Measurements from ENCODE around the gene BSND.

BSND gene

DNA sequence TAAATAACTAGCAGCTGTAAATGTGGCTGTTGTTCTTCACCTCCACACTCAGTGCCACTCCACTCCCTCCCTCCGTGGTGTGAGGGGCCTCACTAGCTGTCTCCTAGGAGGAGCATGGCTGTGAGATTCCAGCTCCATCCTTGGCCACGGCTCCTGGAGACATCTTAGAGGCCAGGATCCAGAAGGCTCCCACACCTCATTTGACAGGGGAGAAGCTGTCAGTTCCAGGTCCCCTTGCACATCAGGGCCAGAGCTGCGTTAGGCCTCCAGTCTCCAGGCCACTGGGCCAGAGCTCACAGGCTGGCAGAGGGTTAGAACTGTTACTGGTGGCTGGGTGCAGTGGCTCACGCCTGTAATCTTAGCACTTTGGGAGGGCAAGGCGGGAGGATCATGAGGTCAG lies 55.7 kb downstream of the BSND start (continued):
- TF ChIP-seq, protein P1, sequence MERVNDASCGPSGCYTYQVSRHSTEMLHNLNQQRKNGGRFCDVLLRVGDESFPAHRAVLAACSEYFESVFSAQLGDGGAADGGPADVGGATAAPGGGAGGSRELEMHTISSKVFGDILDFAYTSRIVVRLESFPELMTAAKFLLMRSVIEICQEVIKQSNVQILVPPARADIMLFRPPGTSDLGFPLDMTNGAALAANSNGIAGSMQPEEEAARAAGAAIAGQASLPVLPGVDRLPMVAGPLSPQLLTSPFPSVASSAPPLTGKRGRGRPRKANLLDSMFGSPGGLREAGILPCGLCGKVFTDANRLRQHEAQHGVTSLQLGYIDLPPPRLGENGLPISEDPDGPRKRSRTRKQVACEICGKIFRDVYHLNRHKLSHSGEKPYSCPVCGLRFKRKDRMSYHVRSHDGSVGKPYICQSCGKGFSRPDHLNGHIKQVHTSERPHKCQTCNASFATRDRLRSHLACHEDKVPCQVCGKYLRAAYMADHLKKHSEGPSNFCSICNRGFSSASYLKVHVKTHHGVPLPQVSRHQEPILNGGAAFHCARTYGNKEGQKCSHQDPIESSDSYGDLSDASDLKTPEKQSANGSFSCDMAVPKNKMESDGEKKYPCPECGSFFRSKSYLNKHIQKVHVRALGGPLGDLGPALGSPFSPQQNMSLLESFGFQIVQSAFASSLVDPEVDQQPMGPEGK (CRISPR knock-in tag; IDR thresholded peaks at IDR 0.05; ENCODE audit: borderline replicate concordance) = no peak
- TF ChIP-seq ARNTL (CRISPR knock-in tag; IDR thresholded peaks at IDR 0.05; ENCODE audit: borderline replicate concordance, low read depth) (no peak), TOX (CRISPR knock-in tag; IDR thresholded peaks at IDR 0.05; ENCODE audit: borderline replicate concordance) (no peak)

DNA sequence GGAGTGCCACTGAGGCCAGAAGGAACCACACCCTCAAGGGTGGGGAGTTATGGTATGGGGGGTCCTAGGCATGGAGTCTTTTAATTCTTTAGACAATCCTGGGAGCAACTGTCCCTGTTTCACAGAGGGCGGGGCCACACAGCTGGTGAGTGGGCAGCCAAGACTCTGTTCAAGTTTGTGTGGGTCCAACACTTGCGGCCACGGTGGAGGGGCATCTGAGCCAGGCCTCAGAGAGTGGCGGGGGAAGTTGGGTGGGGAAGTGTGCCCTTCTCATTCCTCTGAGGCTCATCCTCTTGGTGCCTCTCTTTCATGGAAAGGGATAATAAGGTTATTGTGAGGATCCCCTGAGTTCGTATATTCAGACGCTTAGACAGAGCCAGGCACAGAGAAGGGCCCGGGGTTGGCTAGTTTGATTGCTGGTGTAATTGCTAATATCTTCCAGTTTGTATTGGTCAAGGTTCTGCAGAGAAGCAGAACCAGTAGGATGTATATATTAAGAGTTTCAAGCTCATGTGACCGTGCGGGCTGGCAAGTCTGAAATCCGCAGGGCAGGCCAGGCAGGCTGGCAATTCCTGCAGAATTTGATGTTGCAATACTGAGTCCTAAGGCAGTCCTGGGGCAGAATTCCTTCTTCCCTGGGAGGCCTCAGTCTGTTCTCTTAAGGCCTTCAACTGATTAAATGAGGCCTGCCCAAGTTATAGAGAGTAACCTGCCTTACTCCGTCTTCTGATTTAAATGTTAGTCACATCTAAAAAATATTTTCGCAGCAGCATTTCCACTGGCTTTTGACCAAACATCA lies 56.5 kb downstream of the BSND start:
- ATAC-seq = no peak
- no peak for TF ChIP-seq ESRRG (CRISPR knock-in tag; IDR thresholded peaks at IDR 0.05)
- no peak for TF ChIP-seq TCF4 (CRISPR knock-in tag; IDR thresholded peaks at IDR 0.05; ENCODE audit: borderline replicate concordance)
- no peak for TF ChIP-seq CSDC2 (CRISPR knock-in tag; IDR thresholded peaks at IDR 0.05)
- TF ChIP-seq PPARA (CRISPR knock-in tag; IDR thresholded peaks at IDR 0.05; ENCODE audit: borderline replicate concordance) = no peak
- TF ChIP-seq, protein P1 (CRISPR knock-in tag; IDR thresholded peaks at IDR 0.05; ENCODE audit: borderline replicate concordance) = no peak
- no peak for TF ChIP-seq SNAI2 (CRISPR knock-in tag; IDR thresholded peaks at IDR 0.05)
- TF ChIP-seq, protein P2, sequence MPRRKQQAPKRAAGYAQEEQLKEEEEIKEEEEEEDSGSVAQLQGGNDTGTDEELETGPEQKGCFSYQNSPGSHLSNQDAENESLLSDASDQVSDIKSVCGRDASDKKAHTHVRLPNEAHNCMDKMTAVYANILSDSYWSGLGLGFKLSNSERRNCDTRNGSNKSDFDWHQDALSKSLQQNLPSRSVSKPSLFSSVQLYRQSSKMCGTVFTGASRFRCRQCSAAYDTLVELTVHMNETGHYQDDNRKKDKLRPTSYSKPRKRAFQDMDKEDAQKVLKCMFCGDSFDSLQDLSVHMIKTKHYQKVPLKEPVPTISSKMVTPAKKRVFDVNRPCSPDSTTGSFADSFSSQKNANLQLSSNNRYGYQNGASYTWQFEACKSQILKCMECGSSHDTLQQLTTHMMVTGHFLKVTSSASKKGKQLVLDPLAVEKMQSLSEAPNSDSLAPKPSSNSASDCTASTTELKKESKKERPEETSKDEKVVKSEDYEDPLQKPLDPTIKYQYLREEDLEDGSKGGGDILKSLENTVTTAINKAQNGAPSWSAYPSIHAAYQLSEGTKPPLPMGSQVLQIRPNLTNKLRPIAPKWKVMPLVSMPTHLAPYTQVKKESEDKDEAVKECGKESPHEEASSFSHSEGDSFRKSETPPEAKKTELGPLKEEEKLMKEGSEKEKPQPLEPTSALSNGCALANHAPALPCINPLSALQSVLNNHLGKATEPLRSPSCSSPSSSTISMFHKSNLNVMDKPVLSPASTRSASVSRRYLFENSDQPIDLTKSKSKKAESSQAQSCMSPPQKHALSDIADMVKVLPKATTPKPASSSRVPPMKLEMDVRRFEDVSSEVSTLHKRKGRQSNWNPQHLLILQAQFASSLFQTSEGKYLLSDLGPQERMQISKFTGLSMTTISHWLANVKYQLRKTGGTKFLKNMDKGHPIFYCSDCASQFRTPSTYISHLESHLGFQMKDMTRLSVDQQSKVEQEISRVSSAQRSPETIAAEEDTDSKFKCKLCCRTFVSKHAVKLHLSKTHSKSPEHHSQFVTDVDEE (CRISPR knock-in tag; IDR thresholded peaks at IDR 0.05) = no peak

DNA sequence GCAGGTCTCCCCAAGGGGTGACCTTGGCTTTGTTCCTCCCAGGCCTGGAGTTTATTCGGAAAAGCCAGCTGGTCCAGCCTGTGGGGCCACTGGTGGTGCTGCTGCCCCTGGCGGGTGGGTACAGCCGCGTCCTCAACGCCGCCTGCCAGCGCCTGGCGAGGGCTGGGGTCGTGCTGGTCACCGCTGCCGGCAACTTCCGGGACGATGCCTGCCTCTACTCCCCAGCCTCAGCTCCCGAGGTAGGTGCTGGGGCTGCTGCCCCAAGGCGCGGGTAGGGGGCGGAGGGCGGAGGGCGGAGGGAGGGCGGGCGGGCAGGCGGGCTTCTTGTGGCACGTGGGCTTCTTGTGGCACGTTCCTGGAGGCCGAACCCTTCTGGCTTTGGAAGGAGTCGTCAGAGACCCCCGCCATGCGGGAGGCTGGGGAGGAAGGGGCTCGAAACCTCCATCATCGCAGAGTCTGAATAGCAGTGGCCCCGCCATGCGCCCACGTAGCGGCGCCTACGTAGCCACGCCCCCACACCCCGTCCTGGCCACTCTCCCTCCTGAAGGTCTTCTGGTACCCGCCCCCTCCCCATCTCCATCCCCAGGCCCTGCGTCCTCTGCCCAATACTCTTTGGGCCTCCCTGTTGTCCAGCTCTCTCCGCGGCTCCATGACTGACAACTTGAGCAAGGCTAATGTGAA lies 57.4 kb downstream of the BSND start:
- TF ChIP-seq ZC3H10 (CRISPR knock-in tag; IDR thresholded peaks at IDR 0.05) (no peak), TOX (CRISPR knock-in tag; IDR thresholded peaks at IDR 0.05; ENCODE audit: borderline replicate concordance) (no peak), TCF4 (CRISPR knock-in tag; IDR thresholded peaks at IDR 0.05; ENCODE audit: borderline replicate concordance) (no peak), ZNF70 (CRISPR knock-in tag; IDR thresholded peaks at IDR 0.05) (no peak), ISL1 (CRISPR knock-in tag; IDR thresholded peaks at IDR 0.05) (no peak), SNAI2 (CRISPR knock-in tag; IDR thresholded peaks at IDR 0.05) (no peak), ARNTL (CRISPR knock-in tag; IDR thresholded peaks at IDR 0.05; ENCODE audit: borderline replicate concordance, low read depth) (no peak), CSDC2 (CRISPR knock-in tag; IDR thresholded peaks at IDR 0.05) (no peak)
- TF ChIP-seq, protein P3, sequence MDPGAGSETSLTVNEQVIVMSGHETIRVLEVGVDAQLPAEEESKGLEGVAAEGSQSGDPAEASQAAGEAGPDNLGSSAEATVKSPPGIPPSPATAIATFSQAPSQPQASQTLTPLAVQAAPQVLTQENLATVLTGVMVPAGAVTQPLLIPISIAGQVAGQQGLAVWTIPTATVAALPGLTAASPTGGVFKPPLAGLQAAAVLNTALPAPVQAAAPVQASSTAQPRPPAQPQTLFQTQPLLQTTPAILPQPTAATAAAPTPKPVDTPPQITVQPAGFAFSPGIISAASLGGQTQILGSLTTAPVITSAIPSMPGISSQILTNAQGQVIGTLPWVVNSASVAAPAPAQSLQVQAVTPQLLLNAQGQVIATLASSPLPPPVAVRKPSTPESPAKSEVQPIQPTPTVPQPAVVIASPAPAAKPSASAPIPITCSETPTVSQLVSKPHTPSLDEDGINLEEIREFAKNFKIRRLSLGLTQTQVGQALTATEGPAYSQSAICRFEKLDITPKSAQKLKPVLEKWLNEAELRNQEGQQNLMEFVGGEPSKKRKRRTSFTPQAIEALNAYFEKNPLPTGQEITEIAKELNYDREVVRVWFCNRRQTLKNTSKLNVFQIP (CRISPR knock-in tag; IDR thresholded peaks at IDR 0.05; ENCODE audit: borderline replicate concordance, low read depth) = no peak
- TF ChIP-seq, protein P4, sequence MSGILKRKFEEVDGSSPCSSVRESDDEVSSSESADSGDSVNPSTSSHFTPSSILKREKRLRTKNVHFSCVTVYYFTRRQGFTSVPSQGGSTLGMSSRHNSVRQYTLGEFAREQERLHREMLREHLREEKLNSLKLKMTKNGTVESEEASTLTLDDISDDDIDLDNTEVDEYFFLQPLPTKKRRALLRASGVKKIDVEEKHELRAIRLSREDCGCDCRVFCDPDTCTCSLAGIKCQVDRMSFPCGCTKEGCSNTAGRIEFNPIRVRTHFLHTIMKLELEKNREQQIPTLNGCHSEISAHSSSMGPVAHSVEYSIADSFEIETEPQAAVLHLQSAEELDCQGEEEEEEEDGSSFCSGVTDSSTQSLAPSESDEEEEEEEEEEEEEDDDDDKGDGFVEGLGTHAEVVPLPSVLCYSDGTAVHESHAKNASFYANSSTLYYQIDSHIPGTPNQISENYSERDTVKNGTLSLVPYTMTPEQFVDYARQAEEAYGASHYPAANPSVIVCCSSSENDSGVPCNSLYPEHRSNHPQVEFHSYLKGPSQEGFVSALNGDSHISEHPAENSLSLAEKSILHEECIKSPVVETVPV (CRISPR knock-in tag; IDR thresholded peaks at IDR 0.05) = no peak
- TF ChIP-seq, protein P5, sequence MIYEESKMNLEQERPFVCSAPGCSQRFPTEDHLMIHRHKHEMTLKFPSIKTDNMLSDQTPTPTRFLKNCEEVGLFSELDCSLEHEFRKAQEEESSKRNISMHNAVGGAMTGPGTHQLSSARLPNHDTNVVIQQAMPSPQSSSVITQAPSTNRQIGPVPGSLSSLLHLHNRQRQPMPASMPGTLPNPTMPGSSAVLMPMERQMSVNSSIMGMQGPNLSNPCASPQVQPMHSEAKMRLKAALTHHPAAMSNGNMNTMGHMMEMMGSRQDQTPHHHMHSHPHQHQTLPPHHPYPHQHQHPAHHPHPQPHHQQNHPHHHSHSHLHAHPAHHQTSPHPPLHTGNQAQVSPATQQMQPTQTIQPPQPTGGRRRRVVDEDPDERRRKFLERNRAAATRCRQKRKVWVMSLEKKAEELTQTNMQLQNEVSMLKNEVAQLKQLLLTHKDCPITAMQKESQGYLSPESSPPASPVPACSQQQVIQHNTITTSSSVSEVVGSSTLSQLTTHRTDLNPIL (CRISPR knock-in tag; IDR thresholded peaks at IDR 0.05; ENCODE audit: low read depth) = no peak
- no peak for ATAC-seq
